Endothelial cell of umbilical vein (primary cell): ENCODE measurements around the gene KCNJ6. TPM values are rescaled to one million over a fixed set of nuclear protein-coding genes. Genes with fewer than 3 reads are reported as not detected.

Experiments
- BruUV-seq: library from RNA; stranded (reverse); fragments of 400-500 nt; replicated peaks from 2 replicates; lab custom pipeline; 2021; lab: Mats Ljungman, UMichigan
- CTCF ChIA-PET: fragments of 300-600, 350-600 bp; sonication (Branson Sonifier 250); formaldehyde crosslinking; loops from one replicate; lab custom pipeline; 2021; ENCODE audit warnings: antibody characterized with exemption, inconsistent platforms; lab: Charles Lee
- POLR2A ChIA-PET: fragments of 300-600, 350-600 bp; sonication (Branson Sonifier 250); formaldehyde crosslinking; loops from one replicate; lab custom pipeline; 2021; ENCODE audit warnings: antibody characterized with exemption, inconsistent platforms; lab: Charles Lee
- DNase-seq: peaks from one replicate; pipeline ENCODE4 v3.0.0-alpha.2; 2011; ENCODE audit warnings: low read depth, low spot score
- FAIRE-seq: peaks from 2 replicates; lab custom pipeline; 2011; peaks lifted over from hg19 to GRCh38; lab: Jason Lieb, UNC
- H2AFZ ChIP-seq: 2 replicates; pipeline ENCODE4 v1.6.0; 2012; ENCODE audit warnings: low read depth, low read length, control low read depth, inconsistent platforms
- H3K27ac ChIP-seq: 2 replicates; pipeline ENCODE4 v1.5.1; 2011; ENCODE audit warnings: low read depth, mild to moderate bottlenecking, control low read depth, low read length, moderate library complexity; ENCODE audit not compliant: insufficient read depth
- H3K27me3 ChIP-seq, 2 experiments: 2 replicates each; pipeline versions ENCODE4 v1.6.0 to v1.6.1; 2011; ENCODE audit warnings: low read length in 2 of 2, mixed read lengths in 1 of 2; ENCODE audit not compliant: control insufficient read depth in 2 of 2, insufficient read depth in 2 of 2
- H3K36me3 ChIP-seq, 2 experiments: 2 replicates in 1 of 2; 3 replicates in 1 of 2; pipeline ENCODE4 v1.5.1; 2011; ENCODE audit warnings: low read length in 2 of 2, mild to moderate bottlenecking in 1 of 2, moderate library complexity in 1 of 2; ENCODE audit not compliant: control insufficient read depth in 2 of 2, insufficient read depth in 2 of 2; ENCODE audit errors: extremely low read depth in 1 of 2
- H3K4me1 ChIP-seq: 3 replicates; pipeline ENCODE4 v1.5.1; 2011; ENCODE audit warnings: mild to moderate bottlenecking, low read length; ENCODE audit not compliant: control insufficient read depth, insufficient read depth; ENCODE audit errors: extremely low read depth
- H3K4me2 ChIP-seq: 2 replicates; pipeline ENCODE4 v1.6.1; 2011; ENCODE audit warnings: low read length, control low read depth, mixed read lengths; ENCODE audit not compliant: insufficient read depth
- H3K4me3 ChIP-seq, 3 experiments: fragments of 200-600 bp in 1 of 3; sonication (generic), shearing (Covaris generic) in 1 of 3; replicated peaks in 1 of 3; 2 replicates each; pipeline ENCODE4 v1.5.1; 2011 to 2016; ENCODE audit warnings: control low read depth in 3 of 3, low read length in 3 of 3, mild to moderate bottlenecking in 2 of 3, inconsistent platforms in 1 of 3, low read depth in 1 of 3, moderate library complexity in 1 of 3; ENCODE audit not compliant: insufficient read depth in 1 of 3
- H3K79me2 ChIP-seq: 2 replicates; pipeline ENCODE4 v1.6.0; 2012; ENCODE audit warnings: low read length, inconsistent platforms; ENCODE audit not compliant: control insufficient read depth, insufficient read depth
- H3K9ac ChIP-seq: replicated peaks from 2 replicates; pipeline ENCODE3; 2011; ENCODE audit warnings: low read length, control low read depth; ENCODE audit not compliant: insufficient read depth; ENCODE audit errors: extremely low read depth
- H3K9me1 ChIP-seq: replicated peaks from 3 replicates; pipeline ENCODE4 v1.6.0; 2011; ENCODE audit warnings: mild to moderate bottlenecking, low read length; ENCODE audit not compliant: control insufficient read depth, insufficient read depth; ENCODE audit errors: extremely low read depth
- H3K9me3 ChIP-seq: replicated peaks from 2 replicates; pipeline ENCODE4 v1.5.1; 2012; ENCODE audit warnings: low read length, inconsistent platforms; ENCODE audit not compliant: control insufficient read depth, insufficient read depth
- H4K20me1 ChIP-seq: replicated peaks from 2 replicates; pipeline ENCODE3; 2011; ENCODE audit warnings: mild to moderate bottlenecking, low read length; ENCODE audit not compliant: control insufficient read depth, insufficient read depth; ENCODE audit errors: extremely low read depth
- CTCF ChIP-seq, 2 donors: IDR thresholded peaks; 1 replicate in 1 of 2; 2 replicates in 1 of 2; pipeline ENCODE4 v1.5.1; 2011; ENCODE audit warnings: low read length in 2 of 2, mild to moderate bottlenecking in 2 of 2, moderate library complexity in 2 of 2, control low read depth in 1 of 2, inconsistent platforms in 1 of 2, low read depth in 1 of 2; ENCODE audit not compliant: insufficient read depth in 1 of 2; ENCODE audit errors: extremely low read depth in 1 of 2
- EZH2 ChIP-seq: IDR thresholded peaks from 2 replicates; pipeline ENCODE4 v1.6.1; 2012; ENCODE audit warnings: borderline replicate concordance, low read depth, mild to moderate bottlenecking, moderate library complexity, low read length, inconsistent platforms; ENCODE audit not compliant: severe bottlenecking
- FOS ChIP-seq: IDR thresholded peaks from 2 replicates; pipeline ENCODE4 v1.6.1; 2011; ENCODE audit warnings: mild to moderate bottlenecking, low read length, moderate library complexity, borderline replicate concordance; ENCODE audit not compliant: insufficient read depth
- GATA2 ChIP-seq: IDR thresholded peaks from 2 replicates; pipeline ENCODE4 v1.7.0; 2011; ENCODE audit warnings: low read depth, mild to moderate bottlenecking, moderate library complexity, mixed read lengths, low read length; ENCODE audit not compliant: insufficient read length, insufficient read depth
- JUN ChIP-seq: IDR thresholded peaks from 2 replicates; pipeline ENCODE4 v1.6.1; 2011; ENCODE audit warnings: borderline replicate concordance, low read depth; ENCODE audit not compliant: insufficient read length, insufficient read depth
- MYC ChIP-seq: IDR thresholded peaks from one replicate; pipeline ENCODE4 v1.6.1; 2011; ENCODE audit warnings: mild to moderate bottlenecking, low read depth, low read length
- POLR2A ChIP-seq: IDR thresholded peaks from 2 replicates; pipeline ENCODE4 v1.6.1; 2012; ENCODE audit warnings: low read depth, mild to moderate bottlenecking, control low read depth, low read length
- POLR2AphosphoS5 ChIP-seq: IDR thresholded peaks from 2 replicates; pipeline ENCODE4 v1.6.1; 2012; ENCODE audit warnings: low read depth, mild to moderate bottlenecking, control low read depth, low read length, moderate library complexity; ENCODE audit not compliant: insufficient read depth
- dilution Hi-C: fragments of 300-500 bp; cut with MboI; formaldehyde crosslinking; loops from one replicate; pipeline ENCODE4 v1.15.0; 2019; ENCODE audit warnings: low sequenced_read_pairs; ENCODE audit not compliant: extremely low pct_ligation_motif_present
- intact Hi-C: fragments of 100-400 bp; cut with micrococcal nuclease; formaldehyde crosslinking; loops from one replicate; pipeline ENCODE4 v1.10.0; 2022
- polyA plus RNA-seq, 4 experiments: library from polyadenylated mRNA; depleted of rRNA in 3 of 4; stranded (reverse) in 3 of 4; unstranded in 1 of 4; fragments of >200 nt; gene quantifications; 2 replicates each; pipeline versions ENCODE4 v1.2.1 to v1.2.3, GENCODE V29; 2011 to 2012; ENCODE audit warnings: missing spikeins in 1 of 4
- total RNA-seq: library from RNA; stranded (reverse); gene quantifications from 2 replicates; pipeline ENCODE4 v1.2.3, GENCODE V29; 2021
- TF ChIP-seq, protein P1 (sequence below): IDR thresholded peaks from 2 replicates; pipeline ENCODE4 v1.6.1; 2011; ENCODE audit not compliant: insufficient read depth, insufficient read length

KCNJ6 gene
- total and polyA plus RNA-seq, 2 donors (not counting 3 experiments of a cell fraction or from before 2014, with no cell fraction given): not detected

DNA sequence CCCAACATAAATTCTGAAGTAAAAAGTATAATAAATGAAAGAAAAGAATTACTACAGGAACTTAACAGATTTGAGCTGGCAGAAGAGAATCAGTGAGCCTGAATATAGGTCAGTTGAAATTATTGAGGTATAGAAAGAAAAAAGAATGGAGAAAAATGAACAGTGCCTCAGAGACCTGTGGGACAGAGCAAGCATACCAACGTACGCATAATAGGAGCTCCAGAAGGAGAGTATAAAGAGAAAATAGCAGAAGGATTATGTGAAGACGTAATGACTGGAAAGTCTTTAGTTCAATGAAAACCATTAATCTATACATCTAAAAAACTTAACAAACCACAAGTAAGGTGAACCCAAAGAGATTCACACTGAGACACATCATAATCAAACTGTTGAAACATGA, 287.9 kb downstream of the KCNJ6 start:
- no peak overlapping the region for H3K4me2 ChIP-seq
- TF ChIP-seq GATA2 (no peak), POLR2A (no peak), CTCF (IDR thresholded peaks at IDR 0.05; ENCODE audit: extremely low read depth in 1 of 2, insufficient read depth in 1 of 2, low read depth in 1 of 2, low read length in 2 of 2) (no peak), MYC (no peak), POLR2AphosphoS5 (no peak), JUN (no peak), EZH2 (no peak), FOS (no peak)
- TF ChIP-seq, protein P1, sequence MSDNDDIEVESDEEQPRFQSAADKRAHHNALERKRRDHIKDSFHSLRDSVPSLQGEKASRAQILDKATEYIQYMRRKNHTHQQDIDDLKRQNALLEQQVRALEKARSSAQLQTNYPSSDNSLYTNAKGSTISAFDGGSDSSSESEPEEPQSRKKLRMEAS: no peak
- H3K79me2 ChIP-seq: no peaks in the 10 kb centered on the region
- peaks cover 10% of the 10 kb centered on the region for H3K4me1 ChIP-seq
- BruUV-seq: no TSS peak
- no peak overlapping the region for H3K27ac ChIP-seq
- no peaks in the 10 kb centered on the region for H3K9me1 ChIP-seq
- no peaks in the 10 kb centered on the region for H3K9me3 ChIP-seq
- dilution Hi-C loops: no loop called here
- H3K9ac ChIP-seq: no peak overlapping the region
- DNase-seq: no peak
- no peaks in the 10 kb centered on the region for H3K36me3 ChIP-seq
- FAIRE-seq: no peak
- no peaks in the 10 kb centered on the region for H3K27me3 ChIP-seq
- intact Hi-C loops: no loop called here
- ChIA-PET POLR2A (no interaction called here), CTCF (interaction anchor here (0.7 to 1.0 kb wide), 2 partner anchors 18 to 30 kb away, joined by 3 read pairs; no protein-coding TSS in a partner anchor)
- H4K20me1 ChIP-seq: no peaks in the 10 kb centered on the region
- no peak overlapping the region for H2AFZ ChIP-seq
- no peak overlapping the region for H3K4me3 ChIP-seq
